Left ventricle myocardium inferior (tissue), 1 donor: ENCODE results near the gene NUP210L. TPM values are rescaled to one million over a fixed set of nuclear protein-coding genes. Genes with fewer than 3 reads are reported as not detected.
"Not testable (repeated sequence)": the region's sequence is repeated elsewhere in the genome, so short reads cannot be mapped to it uniquely, and the experiment has no call there.

Experiments used
- DNase-seq: peaks from one replicate; pipeline ENCODE4 v3.0.0-alpha.2; 2020
- H3K27ac ChIP-seq: fragments of 200-600 bp; replicated peaks from 2 replicates; pipeline ENCODE4 v1.8.0; 2021
- H3K27me3 ChIP-seq: fragments of 200-600 bp; 2 replicates; pipeline ENCODE4 v1.8.0; 2021; ENCODE audit warnings: low read depth
- H3K36me3 ChIP-seq: fragments of 200-600 bp; 2 replicates; pipeline ENCODE4 v1.8.0; 2021
- H3K4me1 ChIP-seq: fragments of 200-600 bp; 2 replicates; pipeline ENCODE4 v1.8.0; 2021
- H3K4me3 ChIP-seq: fragments of 200-600 bp; 2 replicates; pipeline ENCODE4 v1.8.0; 2021; ENCODE audit warnings: mild to moderate bottlenecking, moderate library complexity
- H3K9me3 ChIP-seq: fragments of 200-600 bp; replicated peaks from 2 replicates; pipeline ENCODE4 v1.8.0; 2021
- intact Hi-C: fragments of 100-400 bp; cut with micrococcal nuclease; formaldehyde crosslinking; loops from one replicate; pipeline ENCODE4 v1.11.0; 2022
- total RNA-seq: library from RNA; stranded (reverse); fragmentation: NEBNext Ultra II Directional; extraction: Animal tissue kit (Norgen Biotek cat#: 25700); gene quantifications from one replicate; pipeline ENCODE4 v1.2.1, GENCODE V29; 2021
- TF ChIP-seq, protein P1 (sequence below): fragments of 200-600 bp; IDR thresholded peaks from 2 replicates; pipeline ENCODE4 v1.8.0; 2021; ENCODE audit warnings: antibody characterized with exemption, mild to moderate bottlenecking, borderline replicate concordance
- donor health status: DM: no; HTN: yes; CAD: no; lungs with severe emphysema.

NUP210L gene
- total RNA-seq, 1 donor from 2014 or later: 0.30 TPM

- TF ChIP-seq, protein P1, sequence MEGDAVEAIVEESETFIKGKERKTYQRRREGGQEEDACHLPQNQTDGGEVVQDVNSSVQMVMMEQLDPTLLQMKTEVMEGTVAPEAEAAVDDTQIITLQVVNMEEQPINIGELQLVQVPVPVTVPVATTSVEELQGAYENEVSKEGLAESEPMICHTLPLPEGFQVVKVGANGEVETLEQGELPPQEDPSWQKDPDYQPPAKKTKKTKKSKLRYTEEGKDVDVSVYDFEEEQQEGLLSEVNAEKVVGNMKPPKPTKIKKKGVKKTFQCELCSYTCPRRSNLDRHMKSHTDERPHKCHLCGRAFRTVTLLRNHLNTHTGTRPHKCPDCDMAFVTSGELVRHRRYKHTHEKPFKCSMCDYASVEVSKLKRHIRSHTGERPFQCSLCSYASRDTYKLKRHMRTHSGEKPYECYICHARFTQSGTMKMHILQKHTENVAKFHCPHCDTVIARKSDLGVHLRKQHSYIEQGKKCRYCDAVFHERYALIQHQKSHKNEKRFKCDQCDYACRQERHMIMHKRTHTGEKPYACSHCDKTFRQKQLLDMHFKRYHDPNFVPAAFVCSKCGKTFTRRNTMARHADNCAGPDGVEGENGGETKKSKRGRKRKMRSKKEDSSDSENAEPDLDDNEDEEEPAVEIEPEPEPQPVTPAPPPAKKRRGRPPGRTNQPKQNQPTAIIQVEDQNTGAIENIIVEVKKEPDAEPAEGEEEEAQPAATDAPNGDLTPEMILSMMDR: no peak
- no peak overlapping the region for H3K4me3 ChIP-seq
- H3K4me1 ChIP-seq: peaks cover under 1% of the 10 kb centered on the region
- H3K27me3 ChIP-seq: no peaks in the 10 kb centered on the region
- H3K9me3 ChIP-seq: no peaks in the 10 kb centered on the region
- intact Hi-C loops: no loop called here
- no peak overlapping the region for H3K27ac ChIP-seq
- no peak for DNase-seq
- H3K36me3 ChIP-seq: no peaks in the 10 kb centered on the region
Measured at GRCh38 chr1:154094411-154094810, 60.5 kb downstream of the NUP210L start.

DNA sequence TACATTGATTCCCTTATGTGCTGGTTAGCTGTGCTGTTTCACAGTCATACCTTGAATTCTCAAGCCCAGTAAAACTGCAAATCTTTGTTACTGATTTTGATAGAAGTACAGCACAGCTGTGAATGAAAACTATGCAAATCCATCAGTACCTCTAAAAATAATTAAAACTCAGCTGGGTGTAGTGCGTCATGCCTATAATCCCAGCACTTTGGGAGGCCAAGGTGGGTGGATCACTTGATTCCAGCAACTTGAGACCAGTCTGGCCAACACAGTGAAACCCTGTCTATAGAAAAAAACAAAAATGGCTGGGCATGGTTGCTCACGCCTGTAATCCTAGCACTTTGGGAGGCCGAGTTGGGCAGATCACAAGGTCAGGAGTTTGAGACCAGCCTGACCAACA, 61.2 kb downstream of the NUP210L start:
- Histone ChIP-seq H3K27me3 (no peaks in the 10 kb centered on the region), H3K36me3 (no peaks in the 10 kb centered on the region), H3K4me3 (no peak overlapping the region), H3K9me3 (no peaks in the 10 kb centered on the region), H3K4me1 (peaks cover 5% of the 10 kb centered on the region), H3K27ac (no peak overlapping the region)
- no peak for DNase-seq
- intact Hi-C loops: no loop called here
- TF ChIP-seq, protein P1: no peak

GRCh38 chr1:154091706-154092105, 63.2 kb downstream of the NUP210L start:
- Histone ChIP-seq H3K36me3 (no peaks in the 10 kb centered on the region), H3K4me3 (no peak overlapping the region), H3K9me3 (peaks cover 13% of the 10 kb centered on the region), H3K27ac (no peak overlapping the region), H3K4me1 (peaks cover 5% of the 10 kb centered on the region), H3K27me3 (no peaks in the 10 kb centered on the region)
- DNase-seq: no peak
- TF ChIP-seq, protein P1: no peak
- intact Hi-C loops: no loop called here

DNA sequence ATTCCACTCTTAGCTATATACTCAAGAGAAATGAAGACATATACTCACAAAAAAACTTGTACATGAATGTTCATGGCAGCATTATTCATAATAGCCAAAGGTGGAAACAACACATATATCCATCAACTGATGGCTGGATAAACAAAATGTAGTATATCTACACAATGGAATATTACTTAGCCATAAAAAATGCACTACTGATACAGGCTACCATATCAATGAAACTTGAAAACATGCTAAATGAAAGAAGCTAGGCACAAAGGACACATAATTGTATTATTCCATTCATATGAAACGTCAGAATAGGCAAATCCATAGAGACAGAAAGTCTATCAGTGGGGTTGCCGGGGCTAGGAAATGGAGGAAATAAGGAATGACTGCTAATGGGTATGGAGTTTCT, 67.3 kb downstream of the NUP210L start:
- intact Hi-C loops: no loop called here
- Histone ChIP-seq H3K36me3 (peaks cover 3% of the 10 kb centered on the region), H3K4me3 (no peak overlapping the region), H3K9me3 (peaks cover 29% of the 10 kb centered on the region), H3K27ac (no peak overlapping the region), H3K4me1 (peaks cover 5% of the 10 kb centered on the region), H3K27me3 (no peaks in the 10 kb centered on the region)
- DNase-seq: no peak
- TF ChIP-seq, protein P1: no peak

GRCh38 chr1:154083057-154083456, 71.8 kb downstream of the NUP210L start:
- H3K4me1 ChIP-seq, H3K27me3 ChIP-seq, DNase-seq, H3K4me3 ChIP-seq, H3K27ac ChIP-seq, intact Hi-C loops, H3K36me3 ChIP-seq: not testable (repeated sequence)
- H3K9me3 ChIP-seq: peaks cover 29% of the 10 kb centered on the region

DNA sequence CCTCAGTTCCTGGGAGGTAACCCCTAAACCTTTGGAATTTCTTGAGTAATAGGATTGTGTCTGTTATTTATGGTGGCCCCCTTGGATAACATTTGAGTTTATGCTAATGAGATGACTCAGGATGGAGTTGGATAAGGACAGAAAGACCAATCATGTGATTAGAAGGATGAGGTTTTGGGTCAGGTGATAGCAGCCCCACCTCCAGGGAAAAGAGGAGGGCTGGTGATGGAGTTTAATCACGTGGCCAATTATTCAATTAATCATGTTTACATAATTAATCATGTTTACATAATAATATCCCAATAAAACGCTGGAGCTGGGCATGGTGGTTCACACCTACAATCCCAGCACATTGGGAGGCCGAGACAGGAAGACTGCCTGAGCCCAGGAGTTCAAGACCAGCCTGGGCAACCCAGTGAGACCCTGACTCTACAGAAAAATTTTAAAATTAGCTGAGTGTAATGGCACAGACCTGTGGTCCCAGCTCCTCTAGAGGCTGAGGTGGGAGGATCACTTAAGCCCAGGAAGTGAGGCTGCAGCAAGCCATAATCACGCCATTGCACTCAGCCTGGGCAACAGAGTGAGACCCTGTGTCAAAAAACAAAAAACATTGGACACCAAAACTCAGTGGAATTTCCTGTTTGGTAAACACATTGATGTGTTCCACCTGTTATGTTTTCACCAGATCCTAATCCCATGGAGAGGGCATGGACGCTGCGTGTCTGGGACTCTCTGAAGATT, 73.3 kb downstream of the NUP210L start:
- Histone ChIP-seq H3K4me1 (no peaks in the 10 kb centered on the region), H3K27me3 (no peaks in the 10 kb centered on the region), H3K36me3 (peaks cover 3% of the 10 kb centered on the region), H3K27ac (no peak overlapping the region), H3K9me3 (peaks cover 21% of the 10 kb centered on the region), H3K4me3 (no peak overlapping the region)
- TF ChIP-seq, protein P1: no peak
- intact Hi-C loops: no loop called here
- no peak for DNase-seq
